GM18909 (cell line): ENCODE results near the gene TMEM31.
"Not testable (repeated sequence)": the region's sequence is repeated elsewhere in the genome, so short reads cannot be mapped to it uniquely, and the experiment has no call there.

Experiments used
- ATAC-seq: cut with Tn5 transposase; IDR thresholded peaks from one replicate; pipeline ENCODE4 v1.9.1; 2021; ENCODE audit warnings: mild to moderate bottlenecking; ENCODE audit not compliant: unreplicated experiment, poor library complexity

TMEM31 gene

DNA sequence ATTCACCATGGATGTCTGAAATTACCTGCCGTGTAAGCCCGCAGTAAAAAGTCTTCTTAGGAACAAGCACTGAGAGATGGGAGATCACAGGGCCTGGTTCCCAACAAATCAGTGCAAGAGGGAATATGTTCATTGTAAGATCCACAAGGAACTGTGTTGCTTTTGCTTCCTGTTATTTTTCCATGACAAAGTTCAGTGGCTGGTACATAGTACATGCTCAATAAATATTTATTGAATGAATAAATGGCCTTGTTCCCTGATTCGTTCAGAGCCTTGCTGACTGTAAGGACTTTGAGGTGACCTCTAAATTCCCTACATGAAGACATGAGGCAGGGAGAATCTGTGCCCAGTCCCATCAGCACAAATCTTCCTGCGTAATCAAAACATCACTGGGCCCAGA is 7.4 kb downstream of the TMEM31 start:
- ATAC-seq, result no peak

DNA sequence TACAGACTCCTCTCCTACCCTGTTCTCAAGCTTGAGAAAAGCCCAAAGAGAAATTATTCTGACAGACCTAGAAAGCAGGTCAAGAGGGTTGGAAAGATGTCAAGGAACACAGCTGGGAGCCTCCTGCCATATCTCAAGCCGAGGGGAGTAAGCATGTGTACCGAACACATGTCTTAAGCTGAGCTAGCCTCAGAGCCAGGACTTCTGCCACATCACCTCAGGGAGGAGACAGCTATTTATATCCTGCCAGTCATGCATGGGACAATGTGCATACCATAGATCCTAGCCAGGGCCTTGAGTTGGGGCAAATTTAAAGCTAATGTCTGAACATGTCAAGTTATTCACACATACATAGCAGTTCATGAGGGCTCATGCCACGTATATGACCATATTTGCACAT is 11.8 kb downstream of the TMEM31 start:
- ATAC-seq, result no peak

DNA sequence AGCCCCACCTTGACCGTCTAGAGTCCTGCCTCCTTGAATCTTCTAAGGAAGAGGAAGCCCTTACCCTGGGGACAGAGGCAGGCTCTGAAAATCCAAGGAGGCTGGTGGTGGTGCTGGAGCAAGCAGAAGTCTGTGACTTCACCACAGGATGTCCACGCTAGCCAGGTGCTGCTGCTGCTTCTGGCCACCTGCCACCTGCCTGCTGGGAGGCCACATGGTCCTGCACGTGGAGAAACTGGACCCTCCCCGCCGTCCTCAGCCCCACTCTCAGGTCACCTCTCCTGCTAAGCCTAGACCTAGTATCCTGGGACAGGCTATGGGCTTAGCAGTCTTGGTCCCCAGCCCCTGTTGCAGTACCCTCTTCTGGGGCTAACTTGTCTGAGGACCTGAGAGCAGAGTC is 15.8 kb downstream of the TMEM31 start:
- ATAC-seq, result no peak

DNA sequence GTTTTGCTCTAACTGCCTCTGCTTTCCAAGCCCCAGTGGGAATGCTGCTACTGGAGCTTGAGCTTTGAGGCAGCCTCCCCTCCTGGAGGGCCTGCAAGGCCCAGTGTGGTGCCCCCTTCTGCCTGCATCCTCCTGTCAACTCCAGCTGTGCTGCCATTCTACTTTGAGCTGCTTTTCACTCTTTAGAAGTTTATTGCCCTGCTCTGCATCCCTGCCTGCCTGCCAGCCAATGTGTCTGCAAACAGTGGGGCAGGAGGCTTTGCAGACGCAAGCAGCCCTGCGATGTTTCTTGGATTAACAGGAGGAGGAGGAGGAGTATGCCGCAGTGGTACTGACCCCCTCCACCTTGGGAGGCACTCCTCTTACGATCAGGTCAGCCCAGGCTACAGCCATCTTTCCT is 16.4 kb downstream of the TMEM31 start:
- no peak for ATAC-seq

DNA sequence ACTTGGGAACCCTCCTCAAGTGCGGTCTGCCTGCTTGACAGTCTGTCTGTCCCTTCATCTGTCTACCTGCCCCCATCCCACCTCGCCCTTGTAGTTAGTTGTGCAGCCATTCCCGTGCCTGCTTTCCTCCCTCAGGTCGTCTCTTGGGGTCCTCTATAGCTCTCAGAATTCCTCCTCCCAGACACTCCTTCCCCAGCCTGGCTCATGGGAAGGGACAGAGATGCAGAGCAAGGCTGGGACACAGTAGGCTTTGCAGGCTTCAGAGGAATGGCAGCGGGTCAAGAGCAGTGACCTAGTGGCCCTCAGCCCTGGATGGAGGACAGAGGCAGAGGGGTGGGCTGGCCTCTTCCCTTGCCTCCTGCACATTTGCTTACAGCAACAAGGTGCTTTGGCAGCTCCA is 18.3 kb downstream of the TMEM31 start:
- ATAC-seq, result no peak

DNA sequence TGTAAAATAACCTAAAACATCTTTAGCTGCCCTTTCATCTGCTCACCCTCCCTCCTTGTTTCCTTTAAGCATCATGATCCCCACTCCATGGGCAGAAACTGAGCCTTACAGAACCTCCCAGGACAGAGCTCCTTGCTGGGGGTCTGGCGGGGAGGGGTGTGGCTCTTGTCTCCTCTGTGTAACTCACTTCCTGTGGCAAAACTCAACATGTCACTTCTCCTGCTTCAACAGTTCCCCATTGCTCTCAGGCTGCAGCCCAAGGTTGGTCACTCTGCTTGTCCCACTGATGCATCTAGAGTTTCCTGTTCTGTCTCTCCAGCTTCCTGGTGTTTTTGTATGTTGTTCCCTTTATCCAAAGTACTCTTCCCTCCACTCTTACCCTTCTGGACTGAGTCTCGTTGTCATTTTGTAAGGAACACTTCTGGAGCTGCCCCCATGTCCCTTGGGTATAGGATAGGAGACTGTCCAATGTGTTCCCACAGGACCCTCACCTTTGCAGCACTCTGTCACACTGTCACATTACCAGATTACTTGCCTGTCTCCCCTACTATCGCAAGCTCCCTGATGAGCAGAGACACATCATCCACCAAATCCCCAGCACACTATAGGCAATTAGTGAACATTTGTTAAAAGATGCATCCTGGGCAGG is 19.6 kb downstream of the TMEM31 start:
- no peak for ATAC-seq

DNA sequence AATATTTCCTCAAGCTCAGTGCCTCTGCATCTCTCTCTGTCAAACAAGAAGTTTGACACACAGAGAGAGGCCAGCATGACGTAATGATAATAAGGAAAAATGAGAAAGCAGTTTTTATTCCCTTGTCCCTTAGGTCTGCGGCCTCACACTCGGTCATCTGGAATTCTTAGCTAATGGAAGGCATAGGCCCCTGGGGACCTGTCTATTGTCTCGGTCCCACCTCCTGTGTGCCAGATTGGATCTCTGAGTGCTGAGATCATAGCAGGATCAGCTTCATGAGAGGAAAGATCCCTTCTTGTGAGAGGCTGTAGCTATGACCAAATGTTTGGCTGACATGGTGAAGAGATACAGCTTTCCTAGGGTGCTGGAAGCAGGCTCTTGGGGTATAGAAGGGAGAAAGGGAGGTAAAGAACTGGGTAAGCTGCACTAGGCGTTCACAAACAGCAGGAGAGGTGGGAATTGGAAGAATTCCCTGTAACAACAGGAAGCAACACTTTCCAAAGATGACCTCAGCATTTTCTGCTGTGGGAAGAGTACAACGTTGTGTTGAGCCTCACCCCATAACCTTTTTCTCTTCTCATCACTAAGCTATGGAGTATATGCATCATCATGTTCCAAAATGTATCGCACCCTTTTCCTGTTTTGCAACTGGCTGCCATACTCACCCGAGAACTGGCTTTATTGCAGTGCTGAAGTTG is 20.2 kb downstream of the TMEM31 start:
- ATAC-seq, result no peak

DNA sequence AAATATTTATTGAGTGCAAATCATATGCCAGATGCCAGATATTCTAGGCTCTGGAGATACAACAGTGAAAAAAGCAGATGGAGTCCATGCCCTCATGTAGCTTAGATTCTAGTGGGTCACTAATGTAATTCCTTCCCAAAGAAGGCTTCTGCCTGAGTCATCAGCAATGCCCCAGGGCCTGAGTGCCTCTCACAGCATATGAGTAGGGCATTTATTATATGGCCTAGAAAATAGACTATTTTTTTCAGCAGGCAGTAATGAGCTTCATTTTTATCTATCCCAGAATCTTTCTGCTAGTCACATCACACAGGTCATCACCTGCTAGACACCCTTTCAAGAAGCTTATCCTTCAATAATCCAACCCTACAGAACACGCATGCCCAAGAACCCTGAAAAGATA is 22.3 kb downstream of the TMEM31 start:
- ATAC-seq, result no peak

DNA sequence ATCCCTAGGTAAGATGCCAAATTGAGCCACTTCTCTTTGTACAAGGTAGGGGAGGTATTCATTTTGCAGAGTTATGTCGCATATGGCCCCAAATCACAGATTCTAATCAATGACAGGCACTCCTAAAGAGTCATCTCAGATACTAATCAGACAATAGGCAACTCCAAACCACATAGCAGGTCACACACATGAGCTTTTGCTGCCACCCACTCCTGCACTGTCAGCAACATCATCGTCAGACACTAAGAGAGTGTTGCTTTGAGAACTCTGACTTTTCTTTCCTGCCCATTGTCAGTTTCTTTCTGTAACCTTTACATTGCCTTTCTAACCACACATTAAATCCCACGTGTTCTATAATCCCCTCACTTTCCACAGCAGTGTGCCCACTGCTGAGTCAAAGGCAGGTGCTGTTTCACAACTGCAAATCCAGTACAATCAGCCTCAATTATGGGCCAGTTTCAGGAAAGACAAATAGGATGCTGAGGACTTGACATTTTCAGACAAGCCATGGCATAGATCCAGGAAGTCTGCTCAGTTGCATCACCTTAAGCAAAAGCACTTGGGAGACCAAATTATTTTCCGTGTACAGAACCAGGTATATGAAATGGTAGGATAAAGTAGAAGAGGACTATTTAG is 23.5 kb downstream of the TMEM31 start:
- ATAC-seq, result no peak

DNA sequence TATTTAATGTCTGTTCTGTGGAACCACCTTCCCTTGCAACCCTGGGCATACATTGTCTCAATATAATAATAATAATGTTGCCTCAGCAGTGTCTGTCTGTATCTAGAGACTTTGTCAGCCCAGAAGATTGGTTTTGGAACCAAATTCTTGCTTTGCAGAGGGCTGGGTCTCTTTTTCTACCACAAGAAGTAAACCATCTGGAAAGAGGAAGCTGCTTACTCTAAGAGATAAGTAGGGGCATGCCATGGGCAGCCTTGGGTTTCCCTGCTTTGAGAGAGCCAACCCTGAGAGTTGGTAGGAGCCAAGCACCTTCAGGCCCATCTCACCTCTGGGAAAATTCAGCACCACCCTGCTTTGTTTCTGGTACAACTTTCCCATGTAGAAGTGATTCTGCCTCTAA is 27.0 kb downstream of the TMEM31 start:
- no peak for ATAC-seq

DNA sequence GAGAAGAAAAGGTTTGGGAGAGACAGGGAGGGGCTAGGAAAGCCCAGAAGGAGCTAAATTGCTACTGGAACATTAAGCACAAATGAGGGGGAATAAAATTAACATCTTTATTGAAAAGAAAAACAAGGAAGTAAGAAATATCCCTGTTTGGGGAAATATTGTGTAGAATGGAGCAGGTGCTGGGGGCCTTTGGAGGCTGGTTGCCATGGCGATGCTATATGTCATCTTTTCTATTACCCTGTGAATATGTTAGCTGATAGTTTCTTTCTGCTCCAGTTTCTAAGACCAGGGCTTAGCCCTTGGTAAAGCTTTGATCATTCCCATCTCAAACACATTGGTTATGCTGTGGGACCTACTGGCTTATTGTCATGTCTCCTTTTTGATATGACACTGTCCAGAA is 28.7 kb downstream of the TMEM31 start:
- no peak for ATAC-seq

DNA sequence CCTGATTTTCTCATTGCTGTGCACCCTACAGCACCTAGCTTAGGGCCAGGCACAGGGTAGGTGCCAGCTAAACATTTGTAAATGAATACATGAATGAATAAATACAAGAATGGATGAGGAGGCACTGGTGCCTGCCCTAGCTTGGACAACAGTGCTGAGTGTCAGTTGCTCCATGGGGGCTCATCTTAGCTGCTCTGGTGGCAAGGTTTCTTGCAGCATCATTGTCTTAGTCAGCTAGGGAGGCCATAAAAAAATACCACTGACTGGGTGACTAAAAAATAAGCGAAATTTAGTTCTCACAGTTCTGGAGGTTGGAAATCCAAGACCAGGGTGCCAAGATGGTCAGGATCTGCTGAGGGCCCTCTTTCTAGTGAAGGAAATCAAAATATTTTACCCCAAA is 31.2 kb downstream of the TMEM31 start:
- ATAC-seq, result no peak

DNA sequence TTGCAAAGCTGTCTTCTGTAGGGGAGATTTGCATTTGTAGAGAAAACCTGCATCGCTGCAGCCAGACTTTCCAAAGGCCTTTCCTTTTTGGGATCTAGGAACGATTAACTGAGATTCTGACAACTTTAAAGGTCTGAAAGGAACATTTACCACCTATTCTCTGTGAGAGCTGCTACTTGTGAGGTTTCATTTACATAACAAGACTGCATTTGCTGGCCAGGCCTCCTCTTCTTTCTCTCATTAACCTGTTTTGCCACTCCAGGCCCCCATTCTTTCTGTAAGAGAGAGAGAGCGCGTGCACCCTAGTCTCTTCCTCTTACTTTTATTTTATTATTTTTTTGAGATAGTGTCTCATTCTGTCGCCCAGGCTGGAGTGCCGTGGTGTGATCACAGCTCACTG is 31.6 kb downstream of the TMEM31 start:
- ATAC-seq, result no peak

DNA sequence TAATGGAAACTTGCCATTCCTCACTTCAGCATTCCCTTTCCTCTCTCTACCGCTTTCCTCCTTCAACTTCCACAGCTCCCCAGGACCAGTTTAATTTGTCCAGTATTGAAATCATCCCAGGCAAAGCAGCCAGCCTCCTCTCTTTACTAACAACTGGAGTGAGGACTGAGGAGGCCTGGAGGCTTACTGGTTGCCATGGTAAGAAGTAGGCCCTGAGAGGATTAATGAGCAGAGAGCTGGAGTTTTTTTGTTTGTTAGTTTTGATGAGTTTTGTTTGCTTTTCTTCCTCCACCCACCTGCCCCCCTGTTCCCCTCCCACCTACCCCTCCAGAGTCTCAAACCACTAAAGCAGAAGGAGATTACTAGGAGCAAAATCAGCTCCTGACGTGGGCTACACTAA is 36.5 kb downstream of the TMEM31 start:
- no peak for ATAC-seq

DNA sequence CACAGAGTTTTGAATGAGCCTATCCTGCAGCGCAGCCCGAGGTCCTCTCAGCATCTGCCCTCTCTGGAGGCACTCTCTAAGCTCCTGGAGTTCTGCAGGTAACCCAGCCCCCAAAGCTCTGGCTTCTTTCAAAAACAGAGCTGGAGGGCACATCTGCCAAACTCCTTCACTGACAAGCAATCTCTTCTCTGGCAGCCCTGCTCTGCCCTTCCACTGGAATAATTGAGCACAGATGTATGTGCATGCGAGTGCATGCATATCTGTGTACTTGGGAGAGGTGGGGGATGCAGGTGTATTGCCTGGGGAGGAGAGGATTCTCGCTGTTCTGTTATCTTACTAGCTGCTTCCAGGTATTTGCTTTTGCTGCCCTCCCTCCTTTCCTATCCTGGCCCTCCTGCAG is 43.7 kb downstream of the TMEM31 start:
- ATAC-seq, result no peak

DNA sequence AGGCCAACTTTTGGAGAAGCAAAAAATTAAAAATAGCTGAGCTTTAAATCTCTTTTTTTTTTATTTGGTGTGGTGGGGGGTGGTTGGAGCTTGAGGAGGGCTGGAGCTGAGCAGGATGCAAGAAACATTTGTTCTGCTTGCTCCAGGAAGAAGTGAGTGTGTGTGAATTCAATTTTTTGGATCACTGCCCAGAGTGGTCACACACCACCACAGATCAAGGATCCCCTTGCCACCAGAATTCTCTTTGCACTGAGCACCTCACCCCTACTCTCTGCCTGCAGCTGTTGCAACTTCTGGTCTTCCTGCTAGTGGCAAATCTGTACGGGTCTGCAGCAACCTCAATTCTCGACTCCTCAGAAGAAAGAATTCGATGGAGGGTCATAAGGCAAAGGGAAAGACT is 46.0 kb downstream of the TMEM31 start:
- no peak for ATAC-seq

DNA sequence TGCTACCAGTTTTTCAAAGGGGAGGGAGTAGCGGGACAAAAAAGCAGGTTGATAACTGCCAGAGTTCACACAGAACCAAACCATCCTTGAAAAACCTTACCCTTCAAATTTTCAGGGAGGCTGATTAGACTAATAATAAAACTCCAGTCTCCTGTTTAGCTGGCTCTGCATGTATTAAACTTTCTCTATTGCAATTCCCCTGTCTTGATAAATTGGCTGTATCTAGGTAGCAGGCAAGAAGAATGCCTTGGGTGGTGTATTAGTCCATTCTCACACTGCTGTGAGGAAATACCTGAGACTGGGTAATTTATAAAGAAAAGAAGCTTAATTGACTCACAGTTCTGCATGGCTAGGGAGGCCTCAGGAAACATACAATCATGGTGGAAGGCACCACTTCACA is 47.8 kb downstream of the TMEM31 start:
- ATAC-seq, result no peak

DNA sequence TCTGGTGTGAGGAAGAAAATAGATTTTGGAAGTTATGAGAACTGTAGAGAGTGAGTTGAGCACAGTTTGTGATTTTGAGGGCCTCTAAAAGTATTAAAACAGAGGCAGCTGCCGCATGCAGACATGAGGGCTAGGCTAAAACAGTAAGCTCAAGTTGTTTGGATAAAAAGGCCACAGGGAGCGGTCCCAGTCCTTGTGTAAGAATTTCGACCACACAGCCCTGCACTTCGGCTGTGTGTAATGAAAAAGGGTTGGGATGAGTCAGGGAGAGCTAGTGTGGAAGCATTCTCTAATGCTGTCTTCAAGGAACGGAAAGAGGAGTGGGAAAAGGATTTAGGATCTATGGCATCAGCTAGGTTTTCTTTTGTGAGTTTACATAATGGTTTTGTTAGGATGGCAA is 52.8 kb downstream of the TMEM31 start:
- not testable (repeated sequence) for ATAC-seq
